Mesendoderm (in vitro differentiated cells): Measurements from ENCODE around the gene NKX1-1.

ENCODE experiments used
- DNase-seq: peaks from one replicate; pipeline ENCODE4 v3.0.0; 2013
- H2AK5ac ChIP-seq: 2 replicates; pipeline ENCODE4 v1.6.1; 2013; ENCODE audit warnings: low read length, inconsistent platforms
- H2BK120ac ChIP-seq: 2 replicates; pipeline ENCODE4 v1.6.1; 2013; ENCODE audit warnings: low read depth, mild to moderate bottlenecking, low read length, moderate library complexity, mixed read lengths
- H2BK15ac ChIP-seq: replicated peaks from 2 replicates; pipeline ENCODE4 v1.6.1; 2013; ENCODE audit warnings: low read depth, mild to moderate bottlenecking, moderate library complexity
- H2BK5ac ChIP-seq: 2 replicates; pipeline ENCODE4 v1.6.1; 2013; ENCODE audit warnings: low read length, inconsistent platforms
- H3K18ac ChIP-seq: 2 replicates; pipeline ENCODE4 v1.6.1; 2013; ENCODE audit warnings: mild to moderate bottlenecking, low read length, mixed read lengths
- H3K23ac ChIP-seq: one replicate; pipeline ENCODE4 v1.6.1; 2013; ENCODE audit warnings: low read length
- H3K27ac ChIP-seq: 2 replicates; pipeline ENCODE4 v1.5.1; 2013; ENCODE audit warnings: low read depth, mild to moderate bottlenecking, inconsistent platforms, low read length, moderate library complexity
- H3K27me3 ChIP-seq: 2 replicates; pipeline ENCODE4 v1.6.1; 2013; ENCODE audit warnings: low read length, control low read depth, mild to moderate bottlenecking, inconsistent platforms; ENCODE audit not compliant: insufficient read depth, poor library complexity
- H3K36me3 ChIP-seq: 2 replicates; pipeline ENCODE4 v1.6.1; 2013; ENCODE audit warnings: low read length, inconsistent platforms; ENCODE audit not compliant: control insufficient read depth, insufficient read depth
- H3K4ac ChIP-seq: one replicate; pipeline ENCODE4 v1.6.1; 2013; ENCODE audit warnings: low read depth, mild to moderate bottlenecking, low read length, moderate library complexity
- H3K4me1 ChIP-seq: 2 replicates; pipeline ENCODE4 v1.6.1; 2013; ENCODE audit warnings: low read depth, low read length, inconsistent platforms; ENCODE audit not compliant: control insufficient read depth
- H3K4me2 ChIP-seq: 2 replicates; pipeline ENCODE4 v1.6.1; 2013; ENCODE audit warnings: low read length
- H3K4me3 ChIP-seq: 2 replicates; pipeline ENCODE4 v1.5.1; 2013; ENCODE audit warnings: mild to moderate bottlenecking, low read length
- H3K56ac ChIP-seq: one replicate; pipeline ENCODE4 v1.6.1; 2013; ENCODE audit warnings: low read length
- H3K79me1 ChIP-seq: 2 replicates; pipeline ENCODE4 v1.6.1; 2013; ENCODE audit warnings: low read length, inconsistent platforms
- H3K79me2 ChIP-seq: 2 replicates; pipeline ENCODE4 v1.6.1; 2013; ENCODE audit warnings: mild to moderate bottlenecking, low read length; ENCODE audit not compliant: control insufficient read depth, insufficient read depth
- H3K9ac ChIP-seq: 2 replicates; pipeline ENCODE4 v1.6.1; 2013; ENCODE audit warnings: low read length, inconsistent platforms
- H4K5ac ChIP-seq: one replicate; pipeline ENCODE4 v1.6.1; 2013; ENCODE audit warnings: low read length
- H4K8ac ChIP-seq: one replicate; pipeline ENCODE4 v1.6.1; 2013; ENCODE audit warnings: low read depth, mild to moderate bottlenecking, control low read depth, low read length, moderate library complexity
- whole genome bisulfite sequencing: extraction: QIAGEN DNeasy Blood & Tissue Kit; methylation state at CpG from one replicate; pipeline ENCODE4 v1.1.7; 2013; ENCODE audit warnings: low lambda C conversion rate, missing lambda C conversion rate; ENCODE audit not compliant: insufficient coverage; ENCODE audit errors: extremely low coverage; 5-methylcytosine and 5-hydroxymethylcytosine counted together

The NKX1-1 gene

GRCh38 chr4:1369091-1369450 lies 37.2 kb downstream of the NKX1-1 start:
- H3K27me3 ChIP-seq = no peaks in the 10 kb centered on the region
- no peaks in the 10 kb centered on the region for H3K4me1 ChIP-seq
- no peak overlapping the region for H2BK5ac ChIP-seq
- H3K79me1 ChIP-seq = no peaks in the 10 kb centered on the region
- H3K18ac ChIP-seq = no peak overlapping the region
- no peak overlapping the region for H2AK5ac ChIP-seq
- H3K4me2 ChIP-seq = no peak overlapping the region
- H4K5ac ChIP-seq = no peak overlapping the region
- DNase-seq = no peak
- no peak overlapping the region for H2BK120ac ChIP-seq
- H3K4me3 ChIP-seq = no peak overlapping the region
- no peak overlapping the region for H3K56ac ChIP-seq
- H4K8ac ChIP-seq = no peak overlapping the region
- H3K27ac ChIP-seq = no peak overlapping the region
- no peaks in the 10 kb centered on the region for H3K36me3 ChIP-seq
- H3K4ac ChIP-seq = no peak overlapping the region
- H3K79me2 ChIP-seq = no peaks in the 10 kb centered on the region
- H3K23ac ChIP-seq = no peak overlapping the region
- WGBS = no CpG with 5 or more reads among the region's 18 CpGs
- no peak overlapping the region for H3K9ac ChIP-seq
- no peak overlapping the region for H2BK15ac ChIP-seq

- H3K23ac ChIP-seq = no peak overlapping the region
- no peak overlapping the region for H3K4ac ChIP-seq
- H3K36me3 ChIP-seq = no peaks in the 10 kb centered on the region
- H3K18ac ChIP-seq = no peak overlapping the region
- H2BK15ac ChIP-seq = no peak overlapping the region
- no peak overlapping the region for H3K56ac ChIP-seq
- no peaks in the 10 kb centered on the region for H3K27me3 ChIP-seq
- H3K4me1 ChIP-seq = no peaks in the 10 kb centered on the region
- H3K79me2 ChIP-seq = no peaks in the 10 kb centered on the region
- WGBS = no CpG with 5 or more reads among the region's 24 CpGs
- H4K8ac ChIP-seq = no peak overlapping the region
- no peak overlapping the region for H2BK5ac ChIP-seq
- H3K9ac ChIP-seq = no peak overlapping the region
- no peak overlapping the region for H4K5ac ChIP-seq
- no peak overlapping the region for H2AK5ac ChIP-seq
- no peak for DNase-seq
- H3K4me2 ChIP-seq = no peak overlapping the region
- H2BK120ac ChIP-seq = no peak overlapping the region
- H3K79me1 ChIP-seq = no peaks in the 10 kb centered on the region
- H3K27ac ChIP-seq = no peak overlapping the region
- no peak overlapping the region for H3K4me3 ChIP-seq
Observed at GRCh38 chr4:1368421-1369090, 37.7 kb downstream of the NKX1-1 start.

GRCh38 chr4:1367936-1368289 lies 38.3 kb downstream of the NKX1-1 start:
- Histone ChIP-seq H2BK5ac (no peak overlapping the region), H3K56ac (no peak overlapping the region), H4K5ac (no peak overlapping the region), H3K23ac (no peak overlapping the region), H3K4me1 (no peaks in the 10 kb centered on the region), H3K79me2 (no peaks in the 10 kb centered on the region), H3K18ac (no peak overlapping the region), H3K27ac (no peak overlapping the region), H2BK120ac (no peak overlapping the region), H3K79me1 (no peaks in the 10 kb centered on the region), H3K4me2 (no peak overlapping the region), H3K4me3 (no peak overlapping the region), H2BK15ac (no peak overlapping the region), H3K9ac (no peak overlapping the region), H3K36me3 (no peaks in the 10 kb centered on the region), H3K4ac (no peak overlapping the region), H4K8ac (no peak overlapping the region), H2AK5ac (no peak overlapping the region), H3K27me3 (no peaks in the 10 kb centered on the region)
- no CpG with 5 or more reads among the region's 10 CpGs for WGBS
- no peak for DNase-seq

- no peak overlapping the region for H3K4ac ChIP-seq
- H2BK120ac ChIP-seq = no peak overlapping the region
- H3K4me1 ChIP-seq = no peaks in the 10 kb centered on the region
- no peaks in the 10 kb centered on the region for H3K27me3 ChIP-seq
- WGBS = no CpG with 5 or more reads among the region's 17 CpGs
- DNase-seq = no peak
- H3K56ac ChIP-seq = no peak overlapping the region
- H4K8ac ChIP-seq = no peak overlapping the region
- no peak overlapping the region for H3K9ac ChIP-seq
- H3K18ac ChIP-seq = no peak overlapping the region
- no peaks in the 10 kb centered on the region for H3K79me1 ChIP-seq
- no peak overlapping the region for H3K23ac ChIP-seq
- H4K5ac ChIP-seq = no peak overlapping the region
- no peak overlapping the region for H2AK5ac ChIP-seq
- no peak overlapping the region for H3K4me2 ChIP-seq
- H3K79me2 ChIP-seq = no peaks in the 10 kb centered on the region
- no peak overlapping the region for H3K27ac ChIP-seq
- H3K36me3 ChIP-seq = no peaks in the 10 kb centered on the region
- H2BK15ac ChIP-seq = no peak overlapping the region
- no peak overlapping the region for H3K4me3 ChIP-seq
- no peak overlapping the region for H2BK5ac ChIP-seq
Observed at GRCh38 chr4:1367230-1367935, 38.9 kb downstream of the NKX1-1 start.

- no peak overlapping the region for H3K56ac ChIP-seq
- no peak overlapping the region for H4K5ac ChIP-seq
- no peak overlapping the region for H3K4me2 ChIP-seq
- H2BK15ac ChIP-seq = no peak overlapping the region
- H3K4me1 ChIP-seq = no peaks in the 10 kb centered on the region
- no CpG with 5 or more reads among the region's 35 CpGs for WGBS
- no peak overlapping the region for H3K18ac ChIP-seq
- DNase-seq = no peak
- H2BK5ac ChIP-seq = no peak overlapping the region
- H3K23ac ChIP-seq = no peak overlapping the region
- no peaks in the 10 kb centered on the region for H3K79me2 ChIP-seq
- H2BK120ac ChIP-seq = no peak overlapping the region
- H3K4me3 ChIP-seq = no peak overlapping the region
- no peak overlapping the region for H3K4ac ChIP-seq
- no peaks in the 10 kb centered on the region for H3K36me3 ChIP-seq
- no peaks in the 10 kb centered on the region for H3K27me3 ChIP-seq
- H3K27ac ChIP-seq = no peak overlapping the region
- H3K79me1 ChIP-seq = no peaks in the 10 kb centered on the region
- no peak overlapping the region for H3K9ac ChIP-seq
- H4K8ac ChIP-seq = no peak overlapping the region
- no peak overlapping the region for H2AK5ac ChIP-seq
Observed at GRCh38 chr4:1366371-1367229, 39.6 kb downstream of the NKX1-1 start.
